GM12874 (cell line): ENCODE data around the gene EFL1.

Experiments
- TF ChIP-seq, protein P1 (sequence below): IDR thresholded peaks from 2 replicates; pipeline ENCODE4 v1.5.1; 2011; ENCODE audit warnings: low read depth, mild to moderate bottlenecking, control low read depth, low read length, moderate library complexity; ENCODE audit not compliant: insufficient read depth

EFL1 gene

DNA sequence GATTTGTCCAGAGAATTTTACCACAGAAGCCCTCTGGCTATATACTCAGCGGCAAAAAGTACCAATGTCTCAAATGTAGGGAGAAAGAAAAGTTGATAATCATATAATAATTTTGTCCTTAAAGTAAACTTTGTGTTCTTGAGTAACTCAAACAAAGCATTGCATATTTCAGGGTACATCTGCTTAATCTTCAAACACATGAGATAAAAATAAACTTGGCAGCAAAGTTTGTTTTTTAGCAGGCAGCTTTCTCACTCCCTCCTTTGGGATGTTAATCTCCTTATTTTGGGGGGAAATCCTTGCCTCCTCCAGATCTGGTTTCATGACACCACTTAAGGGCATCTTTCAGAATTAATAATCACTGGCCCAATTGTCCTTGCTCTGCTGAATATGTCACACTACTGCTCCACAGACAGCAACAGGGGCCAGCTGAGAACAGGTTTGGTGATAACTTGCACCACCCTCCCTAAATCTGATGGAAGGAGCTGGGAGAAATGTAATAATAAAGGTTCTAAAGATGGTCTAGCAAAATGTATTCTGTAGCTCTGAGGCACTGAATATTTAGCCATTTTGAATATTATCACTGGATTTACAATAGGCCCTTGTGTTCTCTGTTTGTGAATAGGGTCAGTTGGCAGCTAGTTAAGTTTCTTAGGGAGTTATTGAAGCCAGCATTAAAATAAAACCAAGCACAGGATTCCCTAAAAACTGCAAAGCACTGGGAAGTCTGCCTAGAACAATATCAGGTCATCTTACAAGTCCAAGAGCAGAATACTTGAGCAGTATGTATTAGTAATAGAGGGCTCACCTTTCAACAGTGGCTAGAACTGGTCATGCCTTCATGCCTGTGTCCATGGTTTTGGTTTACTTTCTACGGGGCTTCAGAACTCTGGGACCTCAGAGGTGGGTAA is 79.2 kb downstream of the EFL1 start:
- TF ChIP-seq, protein P1, sequence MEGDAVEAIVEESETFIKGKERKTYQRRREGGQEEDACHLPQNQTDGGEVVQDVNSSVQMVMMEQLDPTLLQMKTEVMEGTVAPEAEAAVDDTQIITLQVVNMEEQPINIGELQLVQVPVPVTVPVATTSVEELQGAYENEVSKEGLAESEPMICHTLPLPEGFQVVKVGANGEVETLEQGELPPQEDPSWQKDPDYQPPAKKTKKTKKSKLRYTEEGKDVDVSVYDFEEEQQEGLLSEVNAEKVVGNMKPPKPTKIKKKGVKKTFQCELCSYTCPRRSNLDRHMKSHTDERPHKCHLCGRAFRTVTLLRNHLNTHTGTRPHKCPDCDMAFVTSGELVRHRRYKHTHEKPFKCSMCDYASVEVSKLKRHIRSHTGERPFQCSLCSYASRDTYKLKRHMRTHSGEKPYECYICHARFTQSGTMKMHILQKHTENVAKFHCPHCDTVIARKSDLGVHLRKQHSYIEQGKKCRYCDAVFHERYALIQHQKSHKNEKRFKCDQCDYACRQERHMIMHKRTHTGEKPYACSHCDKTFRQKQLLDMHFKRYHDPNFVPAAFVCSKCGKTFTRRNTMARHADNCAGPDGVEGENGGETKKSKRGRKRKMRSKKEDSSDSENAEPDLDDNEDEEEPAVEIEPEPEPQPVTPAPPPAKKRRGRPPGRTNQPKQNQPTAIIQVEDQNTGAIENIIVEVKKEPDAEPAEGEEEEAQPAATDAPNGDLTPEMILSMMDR: no peak

DNA sequence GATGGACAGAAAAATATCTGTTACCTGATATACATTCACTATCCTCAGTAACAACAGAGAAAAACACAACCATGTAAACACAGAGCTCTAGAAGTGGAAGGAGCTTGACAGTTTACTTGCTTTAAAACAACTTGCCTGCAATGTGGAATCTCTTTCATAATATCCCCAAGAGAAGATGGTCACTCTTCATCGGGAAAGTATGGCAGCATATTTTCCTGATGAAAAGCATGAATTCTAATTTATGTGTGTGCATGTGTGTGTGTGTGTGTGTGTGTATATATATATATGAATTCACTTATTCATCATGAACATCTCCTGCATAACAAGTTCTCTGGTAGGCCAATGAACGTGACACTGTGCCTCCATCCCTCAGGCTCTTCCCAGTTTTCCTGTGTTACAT is 81.2 kb downstream of the EFL1 start:
- TF ChIP-seq, protein P1: no peak

DNA sequence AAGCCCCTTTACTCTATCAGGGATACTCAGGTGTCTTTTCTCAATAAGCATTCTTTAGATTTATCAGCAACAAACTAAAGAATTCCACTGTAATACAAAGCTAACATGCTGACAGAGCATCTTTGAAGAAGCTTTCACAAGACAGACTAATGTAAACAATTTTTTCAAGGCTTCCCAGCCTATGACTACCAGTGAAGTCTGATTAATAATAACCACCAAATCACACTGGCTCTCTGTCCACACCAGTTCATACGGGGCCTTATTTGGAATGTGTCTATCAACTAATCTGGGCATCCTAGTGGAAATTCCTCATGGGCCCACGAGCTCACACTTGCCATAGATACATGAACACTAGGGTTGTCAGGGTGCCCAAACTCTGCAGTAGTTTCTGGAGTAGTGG is 84.5 kb downstream of the EFL1 start:
- TF ChIP-seq, protein P1: no peak

DNA sequence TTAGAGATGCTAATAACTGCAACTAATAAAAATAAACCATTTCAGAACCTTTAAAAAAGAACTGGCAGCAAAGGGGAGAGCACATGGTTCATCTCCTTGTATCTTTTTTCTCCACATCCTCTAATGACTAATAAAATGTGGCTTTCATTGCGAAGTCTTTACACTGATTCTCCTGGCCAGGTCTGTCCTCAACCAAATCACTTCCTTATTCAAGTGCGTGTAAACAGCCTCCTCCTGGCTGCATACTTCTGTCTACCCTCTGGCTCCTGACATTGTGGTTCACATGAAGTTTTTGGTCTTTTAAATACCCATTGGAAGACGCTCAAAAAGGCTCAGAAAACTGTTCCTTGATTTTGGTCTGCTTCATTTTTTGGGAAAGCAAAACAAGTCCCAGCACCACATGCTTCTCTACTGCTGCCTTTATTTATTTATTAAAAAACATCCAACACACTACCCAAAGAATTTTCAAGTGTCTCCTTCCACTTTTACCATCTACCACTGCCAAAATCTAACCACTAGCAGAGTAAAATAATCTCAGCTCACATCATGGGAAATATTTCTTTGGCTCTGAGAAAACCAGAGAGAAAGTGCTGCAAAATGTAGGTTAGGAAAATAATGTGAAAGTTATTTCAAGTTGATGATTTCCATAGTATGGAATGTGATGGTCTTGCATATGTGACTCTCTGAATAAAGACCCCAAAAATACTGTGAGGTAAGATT is 85.1 kb downstream of the EFL1 start:
- TF ChIP-seq, protein P1: no peak

DNA sequence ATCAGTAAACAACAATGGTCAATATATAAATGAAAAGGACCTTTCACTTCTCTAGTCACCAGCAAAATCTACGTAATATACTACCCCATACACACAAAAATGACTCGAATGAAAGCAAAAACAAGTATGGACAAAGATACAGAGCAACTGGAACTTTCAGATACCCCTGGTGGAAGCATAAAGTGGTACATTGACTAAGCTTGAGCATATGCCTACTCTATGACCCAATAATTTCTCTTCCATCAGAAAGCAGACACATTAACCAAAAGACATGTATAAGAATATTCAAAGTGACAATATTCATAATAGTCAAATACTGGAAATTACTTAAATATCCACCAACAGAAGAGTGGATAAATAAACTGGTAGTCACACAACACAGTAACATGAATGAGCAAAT is 86.0 kb downstream of the EFL1 start:
- TF ChIP-seq, protein P1: no peak

DNA sequence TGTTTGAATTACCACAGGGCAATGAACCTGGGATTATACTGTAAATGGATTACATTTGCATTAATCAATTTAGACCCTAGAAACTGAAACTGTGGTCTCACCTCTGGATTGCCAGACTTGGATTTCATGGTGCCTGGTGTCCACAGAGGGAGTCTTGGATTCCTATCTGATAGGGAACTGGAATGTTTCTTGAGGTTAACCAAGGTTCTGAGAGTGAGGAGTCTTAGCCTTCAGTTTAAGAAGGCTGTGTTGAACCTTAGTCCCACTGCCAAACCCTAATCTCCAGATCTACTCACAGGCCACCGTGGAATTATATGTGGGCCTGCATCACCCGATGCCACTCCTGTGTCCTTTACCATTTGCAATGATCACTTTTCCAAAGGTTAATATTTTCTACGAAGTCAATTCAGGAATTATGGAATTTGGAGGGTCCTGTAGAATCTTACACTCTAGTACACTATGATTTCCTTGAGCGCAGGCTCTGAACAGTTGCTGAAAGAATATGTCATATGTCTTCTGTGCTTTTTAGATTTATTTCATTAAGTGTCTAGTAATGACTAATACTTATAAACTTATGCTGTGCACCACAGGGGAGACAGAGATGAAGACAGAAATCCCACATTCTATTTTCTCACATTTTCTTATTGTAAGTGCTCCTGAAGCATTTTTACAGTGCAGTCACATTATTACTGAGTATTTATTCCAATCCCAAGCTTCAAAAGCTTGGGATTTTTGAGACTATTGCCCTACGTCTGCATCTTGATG is 87.9 kb downstream of the EFL1 start:
- TF ChIP-seq, protein P1: no peak

DNA sequence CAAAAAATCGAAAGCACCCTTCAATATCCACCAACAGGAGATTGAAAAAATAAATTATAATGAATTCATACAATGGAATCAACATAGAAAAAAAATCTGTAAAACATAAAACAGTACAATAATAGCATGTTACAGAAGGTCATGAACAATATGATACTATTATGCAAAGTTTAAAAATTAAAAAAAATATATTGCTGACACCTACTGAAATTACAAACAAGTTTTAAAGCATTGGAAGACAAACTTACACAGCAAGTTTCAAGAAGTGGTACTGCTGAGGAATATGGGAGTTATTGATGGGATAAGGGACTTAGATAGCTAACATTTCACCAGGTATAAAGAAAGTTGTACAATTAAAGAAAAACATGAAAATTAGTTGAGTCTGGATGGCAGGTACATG is 89.4 kb downstream of the EFL1 start:
- TF ChIP-seq, protein P1: no peak
